Upper lobe of left lung (tissue), 4 donors: ENCODE measurements around the gene ARL4D.

Experiments
- CTCF ChIP-seq, 6 experiments: fragments of 450-650 bp in 4 of 6; fragments of 200-600 bp in 2 of 6; sonication (generic) in 2 of 6; IDR thresholded peaks; one replicate each; pipeline ENCODE4 v1.5.1; 2016 to 2019; ENCODE audit warnings: antibody characterized with exemption in 6 of 6
- POLR2A ChIP-seq, 4 donors: fragments of 450-650 bp; IDR thresholded peaks; one replicate each; pipeline ENCODE4 v1.5.1; 2016 to 2017; ENCODE audit warnings: antibody characterized with exemption in 4 of 4, mild to moderate bottlenecking in 2 of 4

GRCh38 chr17:43442711-43443110 lies 43.9 kb downstream of the ARL4D start:
- TF ChIP-seq CTCF (IDR thresholded peaks at IDR 0.05) (no peak), POLR2A (IDR thresholded peaks at IDR 0.05) (no peak)
